T-helper 2 cell treated with Interferon-gamma antibody and Interleukin-4, amounts not matched to agents 100 ng/mL and 5 ng/mL, for 36 hours (primary cell): Measurements from ENCODE around the gene IL6. TPM values are rescaled to one million over a fixed set of nuclear protein-coding genes. Genes with fewer than 3 reads are reported as not detected.
"Not testable (repeated sequence)": the region's sequence is repeated elsewhere in the genome, so short reads cannot be mapped to it uniquely, and the experiment has no call there.

Experiments used
- intact Hi-C: fragments of 100-400 bp; cut with micrococcal nuclease; formaldehyde crosslinking; loops from one replicate; pipeline ENCODE4 v1.15.1; 2023
- total RNA-seq: library from RNA; stranded (reverse); gene quantifications from 2 replicates; pipeline ENCODE4 v1.2.3, GENCODE V29; 2022

Gene IL6
- total RNA-seq, 1 donor from 2014 or later: not detected

DNA sequence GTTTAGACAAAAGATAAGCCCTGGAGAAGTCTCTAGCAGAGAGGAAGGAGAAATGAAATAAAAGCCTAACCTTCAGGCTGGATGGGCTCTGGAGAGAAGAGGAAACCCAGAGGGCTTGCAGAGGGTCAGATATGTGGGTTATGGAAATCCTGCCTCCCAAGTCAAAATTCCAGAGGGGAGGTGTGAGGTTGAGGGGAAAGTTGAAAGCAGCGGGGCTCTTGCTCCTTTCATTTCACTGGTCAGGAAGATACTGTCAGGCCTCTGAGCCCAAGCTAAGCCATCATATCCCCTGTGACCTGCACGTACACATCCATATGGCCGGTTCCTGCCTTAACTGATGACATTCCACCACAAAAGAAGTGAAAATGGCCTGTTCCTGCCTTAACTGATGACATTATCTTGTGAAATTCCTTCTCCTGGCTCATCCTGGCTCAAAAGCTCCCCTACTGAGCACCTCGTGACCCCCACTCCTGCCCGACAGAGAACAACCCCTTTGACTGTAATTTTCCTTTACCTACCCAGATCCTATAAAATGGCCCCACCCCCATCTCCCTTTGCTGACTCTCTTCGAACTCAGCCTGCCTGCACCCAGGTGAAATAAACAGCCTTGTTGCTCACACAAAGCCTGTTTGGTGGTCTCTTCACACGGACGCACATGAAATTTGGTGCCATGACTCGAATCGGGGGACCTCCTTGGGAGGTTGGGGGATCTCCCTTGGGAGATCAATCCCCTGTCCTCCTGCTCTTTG is 23.7 kb upstream of the IL6 start:
- intact Hi-C loops: not testable (repeated sequence)

DNA sequence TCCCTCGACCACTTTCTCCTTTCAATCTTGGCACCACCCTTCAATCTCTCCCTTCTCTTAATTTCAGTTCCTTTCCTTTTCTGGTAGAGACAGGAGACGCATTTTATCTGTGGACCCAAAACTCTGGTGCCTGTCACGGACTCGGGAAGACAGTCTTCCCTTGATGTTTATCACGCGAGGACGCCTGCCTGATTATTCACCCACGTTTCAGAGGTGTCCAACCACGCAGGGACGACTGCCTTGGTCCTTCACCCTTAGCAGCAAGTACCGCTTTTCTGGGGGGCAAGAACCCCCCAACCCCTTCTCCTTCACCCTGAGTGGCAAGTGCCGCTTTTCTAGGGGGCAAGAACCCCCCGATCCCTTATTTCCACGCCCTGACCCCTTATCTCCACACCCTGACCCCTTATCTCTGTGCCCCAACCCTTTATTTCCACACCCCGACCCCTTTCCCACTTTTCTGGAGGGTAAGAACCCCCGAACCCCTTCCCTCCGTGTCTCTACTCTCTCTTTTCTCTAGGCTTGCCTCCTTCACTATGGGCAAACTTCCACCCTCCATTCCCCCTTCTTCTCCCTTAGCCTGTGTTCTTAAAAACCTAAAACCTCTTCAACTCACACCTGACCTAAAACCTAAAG is 22.9 kb upstream of the IL6 start:
- intact Hi-C loops: not testable (repeated sequence)

DNA sequence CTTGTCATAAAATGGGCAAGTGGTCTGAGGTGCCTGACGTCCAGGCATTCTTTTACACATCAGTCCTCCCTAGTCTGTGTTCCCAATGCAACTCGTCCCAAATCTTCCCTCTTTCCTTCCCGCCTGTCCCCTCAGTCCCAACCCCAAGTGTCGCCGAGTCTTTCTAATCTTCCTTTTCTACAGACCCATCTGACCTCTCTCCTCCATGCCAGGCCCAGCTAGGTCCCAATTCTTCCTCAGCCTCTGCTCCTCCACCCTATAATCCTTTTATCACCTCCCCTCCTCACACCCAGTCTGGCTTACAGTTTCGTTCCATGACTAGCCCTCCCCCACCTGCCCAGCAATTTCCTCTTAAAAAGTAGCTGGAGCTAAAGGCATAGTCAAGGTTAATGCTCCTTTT is 22.3 kb upstream of the IL6 start:
- intact Hi-C loops: not testable (repeated sequence)

DNA sequence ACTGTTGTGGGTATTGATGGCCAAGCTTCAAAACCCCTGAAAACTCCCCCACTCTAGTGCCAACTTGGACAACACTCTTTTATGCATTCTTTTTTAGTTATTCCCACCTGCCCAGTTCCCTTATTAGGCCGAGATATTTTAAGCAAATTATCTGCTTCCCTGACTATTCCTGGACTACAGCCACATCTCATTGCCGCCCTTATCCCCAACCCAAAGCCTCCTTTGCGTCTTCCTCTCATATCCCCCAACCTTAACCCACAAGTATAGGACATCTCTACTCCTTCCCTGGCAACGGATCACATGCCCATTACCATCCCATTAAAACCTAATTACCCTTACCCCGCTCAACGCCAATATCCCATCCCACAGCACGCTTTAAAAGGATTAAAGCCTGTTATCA is 21.1 kb upstream of the IL6 start:
- intact Hi-C loops: not testable (repeated sequence)

DNA sequence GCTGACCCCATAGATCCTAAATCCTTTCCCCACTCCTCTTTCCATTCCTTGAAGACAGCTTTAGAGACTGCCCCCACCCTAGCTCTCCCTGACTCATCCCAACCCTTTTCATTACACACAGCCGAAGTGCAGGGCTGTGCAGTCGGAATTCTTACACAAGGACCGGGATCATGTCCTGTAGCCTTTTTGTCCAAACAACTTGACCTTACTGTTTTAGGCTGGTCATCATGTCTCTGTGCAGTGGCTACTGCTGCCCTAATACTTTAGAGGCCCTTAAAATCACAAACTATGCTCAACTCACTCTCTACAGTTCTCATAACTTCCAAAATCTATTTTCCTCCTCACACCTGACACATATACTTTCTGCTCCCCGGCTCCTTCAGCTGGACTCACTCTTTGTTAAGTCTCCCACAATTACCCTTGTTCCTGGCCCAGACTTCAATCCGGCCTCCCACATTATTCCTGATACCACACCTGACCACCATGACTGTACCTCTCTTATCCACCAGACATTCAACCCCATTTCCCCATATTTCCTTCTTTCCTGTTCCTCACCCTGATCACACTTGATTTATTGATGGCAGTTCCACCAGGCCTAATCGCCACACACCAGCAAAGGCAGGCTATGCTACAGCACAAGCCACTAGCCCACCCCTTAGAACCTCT is 19.8 kb upstream of the IL6 start:
- intact Hi-C loops: not testable (repeated sequence)

DNA sequence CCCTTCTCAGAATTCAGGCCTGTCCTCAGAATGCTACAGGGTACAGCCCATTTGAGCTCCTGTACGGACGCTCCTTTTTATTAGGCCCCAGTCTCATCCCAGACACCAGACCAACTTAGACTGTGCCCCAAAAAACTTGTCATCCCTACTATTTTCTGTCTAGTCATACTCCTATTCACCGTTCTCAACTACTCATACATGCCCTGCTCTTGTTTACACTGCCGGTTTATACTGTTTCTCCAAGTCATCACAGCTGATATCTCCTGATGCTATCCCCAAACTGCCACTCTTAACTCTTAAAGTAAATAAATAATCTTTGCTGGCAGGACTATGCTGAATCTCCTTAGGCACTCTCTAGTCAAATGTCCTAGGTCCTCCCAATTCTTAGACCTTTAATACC is 18.8 kb upstream of the IL6 start:
- intact Hi-C loops: not testable (repeated sequence)

DNA sequence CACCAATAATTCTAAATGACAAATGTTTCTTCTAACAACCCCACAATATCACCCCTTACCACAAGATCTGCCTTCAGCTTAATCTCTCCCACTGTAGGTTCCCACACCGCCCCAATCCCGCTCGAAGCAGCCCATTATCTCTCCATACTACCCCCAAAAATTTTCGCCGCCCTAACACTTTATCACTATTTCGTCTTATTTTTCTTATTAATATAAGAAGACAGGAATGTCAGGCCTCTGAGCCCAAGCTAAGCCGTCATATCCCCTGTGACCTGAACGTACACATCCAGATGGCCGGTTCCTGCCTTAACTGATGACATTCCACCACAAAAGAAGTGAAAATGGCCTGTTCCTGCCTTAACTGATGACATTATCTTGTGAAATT is 18.3 kb upstream of the IL6 start:
- intact Hi-C loops: not testable (repeated sequence)

DNA sequence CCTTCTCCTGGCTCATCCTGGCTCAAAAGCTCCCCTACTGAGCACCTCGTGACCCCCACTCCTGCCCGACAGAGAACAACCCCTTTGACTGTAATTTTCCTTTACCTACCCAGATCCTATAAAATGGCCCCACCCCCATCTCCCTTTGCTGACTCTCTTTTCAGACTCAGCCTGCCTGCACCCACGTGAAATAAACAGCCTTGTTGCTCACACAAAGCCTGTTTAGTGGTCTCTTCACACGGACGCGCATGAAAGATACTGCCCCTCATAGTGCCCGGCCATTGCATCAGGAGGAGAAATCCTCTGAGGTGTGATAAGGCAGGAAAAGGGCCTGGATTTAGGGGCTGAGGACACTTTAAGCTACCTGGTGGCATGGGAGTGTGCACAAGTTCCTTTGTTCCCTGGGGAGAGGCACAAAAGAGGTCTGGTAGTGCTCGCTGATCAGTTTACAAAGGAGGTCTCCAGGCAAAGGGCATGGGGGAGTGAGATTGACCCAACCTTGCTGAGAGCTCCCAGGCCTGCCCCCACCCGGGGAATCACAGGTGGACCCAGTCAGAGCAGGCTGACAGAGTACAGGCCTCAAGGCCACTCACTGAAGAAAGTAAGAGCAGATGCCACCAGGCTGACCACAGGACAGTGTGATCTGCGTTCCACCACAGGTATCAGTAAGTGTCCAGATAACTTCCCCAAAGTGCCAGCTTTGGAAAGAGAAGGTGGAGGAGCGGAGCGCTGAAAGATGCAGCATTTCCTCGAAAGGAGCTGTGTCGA is 17.8 kb upstream of the IL6 start:
- intact Hi-C loops: not testable (repeated sequence)

DNA sequence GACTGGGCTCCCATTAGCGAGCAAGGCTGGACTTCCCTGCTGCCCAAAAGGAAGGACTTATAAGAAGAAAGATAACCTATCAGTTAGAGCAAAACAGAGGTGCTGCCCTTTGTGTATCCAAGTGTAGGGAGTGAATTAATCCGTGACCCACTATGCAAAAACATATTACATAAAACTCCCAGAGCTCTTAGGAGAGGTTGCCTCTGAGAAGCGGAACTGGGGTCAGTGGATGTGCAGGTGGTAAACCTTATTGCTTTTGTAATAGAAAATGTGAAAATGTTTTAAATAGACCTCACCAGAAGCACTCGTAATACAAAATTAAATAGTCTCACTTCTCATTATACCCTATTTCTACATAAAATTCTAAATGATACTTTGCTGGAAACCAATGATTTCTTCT is 17.1 kb upstream of the IL6 start:
- intact Hi-C loops: no loop called here

DNA sequence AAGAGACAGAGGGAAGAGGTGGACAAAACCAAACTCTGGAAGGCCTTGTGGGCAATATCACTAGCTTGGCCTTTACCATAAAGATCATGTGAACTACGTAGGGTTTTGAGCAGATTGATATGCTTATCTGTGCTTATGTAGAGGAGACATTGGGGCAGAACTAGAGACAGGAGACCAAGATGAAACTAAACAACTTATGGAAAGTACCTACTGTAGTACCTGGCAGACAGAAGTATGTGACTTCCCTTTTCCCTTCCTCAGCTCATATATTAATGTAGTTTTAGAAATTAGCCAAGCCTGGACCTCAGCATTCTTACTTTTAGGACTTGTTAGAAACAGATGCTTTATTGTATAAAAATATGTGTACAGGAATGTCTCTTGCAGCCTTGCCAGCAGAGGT is 14.0 kb upstream of the IL6 start:
- intact Hi-C loops: no loop called here

DNA sequence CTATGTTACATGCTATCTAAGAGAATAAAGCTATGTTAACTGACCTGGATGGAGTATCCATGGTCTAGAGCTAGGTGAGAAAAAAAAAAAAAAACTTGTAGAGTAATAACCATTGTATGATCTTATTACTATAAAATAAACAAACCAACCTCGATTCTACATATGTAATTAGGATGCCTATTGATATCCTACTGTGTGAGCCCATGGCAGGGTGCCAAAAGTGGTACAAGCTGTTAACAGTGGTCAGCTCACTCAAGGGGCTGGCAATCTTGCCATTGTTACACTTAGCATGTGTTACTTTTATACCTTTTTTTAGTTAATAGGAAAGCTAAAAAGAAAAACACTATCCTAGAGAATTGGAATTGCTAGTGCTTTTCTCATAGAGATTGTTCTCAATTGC is 13.5 kb upstream of the IL6 start:
- intact Hi-C loops: no loop called here

DNA sequence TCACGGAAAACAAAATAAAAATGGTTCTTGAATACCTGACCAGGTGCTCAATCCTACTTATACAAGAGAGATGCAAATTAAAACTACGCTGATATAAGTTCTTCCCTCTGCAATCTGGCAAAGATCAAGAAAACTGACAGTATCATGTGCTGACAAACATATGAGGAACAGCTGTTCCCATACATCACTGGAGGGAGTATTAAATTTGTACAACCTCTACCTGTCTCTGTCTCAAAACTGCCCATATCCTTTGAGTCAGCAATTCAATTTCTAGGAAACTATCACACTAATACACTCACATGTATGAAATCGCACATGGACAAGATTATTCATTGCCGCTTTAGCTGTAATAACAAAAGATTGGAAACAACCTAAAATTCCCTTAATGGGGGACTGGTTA is 11.0 kb upstream of the IL6 start:
- intact Hi-C loops: no loop called here

DNA sequence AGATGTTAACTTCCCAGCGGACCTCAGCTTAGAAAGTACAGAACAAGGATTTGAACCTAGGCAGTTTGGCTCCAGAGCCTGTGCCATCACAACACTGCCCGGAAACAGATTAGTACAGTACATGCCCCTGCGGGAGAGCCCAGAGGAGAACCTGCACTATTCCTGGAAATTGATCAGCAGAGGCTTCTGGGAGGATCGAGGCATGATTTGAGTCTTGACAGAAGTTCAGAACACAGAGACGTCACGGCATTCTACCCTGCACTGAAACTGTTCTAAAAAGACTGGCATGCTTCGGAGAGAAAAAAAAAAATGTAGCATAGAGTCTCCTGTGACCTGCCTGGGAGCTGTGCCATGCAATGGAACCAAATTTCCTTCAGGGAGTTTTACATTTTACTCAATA is 9.2 kb upstream of the IL6 start:
- intact Hi-C loops: no loop called here

DNA sequence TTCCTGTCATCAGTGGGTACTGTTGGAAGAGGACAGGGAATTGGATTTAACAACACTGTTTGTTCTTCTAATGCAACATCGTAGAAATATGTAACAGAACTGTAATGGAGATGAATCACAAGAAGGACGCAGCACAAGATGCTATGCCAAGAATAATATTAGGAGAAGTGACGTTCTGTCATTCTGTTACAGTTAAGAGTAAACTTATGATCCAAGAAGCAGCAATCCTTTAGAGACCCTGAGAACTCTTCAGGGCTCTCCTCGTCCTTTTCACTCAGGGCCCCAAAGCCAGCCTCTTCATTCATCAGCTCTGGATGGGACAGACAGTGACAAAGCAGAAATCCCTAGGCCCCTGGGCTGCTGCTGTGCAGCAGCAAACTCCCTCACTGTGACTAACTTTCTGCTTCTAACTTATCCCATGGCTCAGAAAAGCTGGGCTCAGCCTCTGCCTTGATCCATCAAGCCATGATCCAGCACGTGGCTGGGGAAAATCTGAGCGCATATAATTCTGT is 8.7 kb upstream of the IL6 start:
- intact Hi-C loops: no loop called here

DNA sequence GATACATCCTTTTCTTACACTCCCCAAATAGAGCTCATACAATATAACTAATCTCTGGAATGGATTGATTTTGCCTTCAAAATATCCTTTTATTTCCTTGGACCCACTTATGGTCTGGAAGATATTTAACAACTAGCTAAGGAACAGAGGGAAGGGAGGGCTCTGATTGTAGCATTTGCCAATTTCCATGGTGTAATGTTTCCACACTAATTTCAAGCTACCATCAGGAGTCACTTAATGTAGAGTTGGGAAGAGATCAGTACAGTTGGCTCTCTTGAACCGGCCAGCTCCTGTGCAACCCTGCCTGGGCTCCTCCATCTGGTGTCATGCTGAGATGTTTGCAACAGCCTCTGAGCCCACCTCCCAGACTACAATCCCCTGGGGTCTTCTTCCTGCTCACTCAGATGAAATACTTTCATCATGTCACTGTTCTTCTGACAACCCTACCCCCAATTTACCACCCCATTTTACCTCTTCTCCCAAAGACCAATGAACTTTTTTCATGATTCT is 8.0 kb upstream of the IL6 start:
- intact Hi-C loops: no loop called here

DNA sequence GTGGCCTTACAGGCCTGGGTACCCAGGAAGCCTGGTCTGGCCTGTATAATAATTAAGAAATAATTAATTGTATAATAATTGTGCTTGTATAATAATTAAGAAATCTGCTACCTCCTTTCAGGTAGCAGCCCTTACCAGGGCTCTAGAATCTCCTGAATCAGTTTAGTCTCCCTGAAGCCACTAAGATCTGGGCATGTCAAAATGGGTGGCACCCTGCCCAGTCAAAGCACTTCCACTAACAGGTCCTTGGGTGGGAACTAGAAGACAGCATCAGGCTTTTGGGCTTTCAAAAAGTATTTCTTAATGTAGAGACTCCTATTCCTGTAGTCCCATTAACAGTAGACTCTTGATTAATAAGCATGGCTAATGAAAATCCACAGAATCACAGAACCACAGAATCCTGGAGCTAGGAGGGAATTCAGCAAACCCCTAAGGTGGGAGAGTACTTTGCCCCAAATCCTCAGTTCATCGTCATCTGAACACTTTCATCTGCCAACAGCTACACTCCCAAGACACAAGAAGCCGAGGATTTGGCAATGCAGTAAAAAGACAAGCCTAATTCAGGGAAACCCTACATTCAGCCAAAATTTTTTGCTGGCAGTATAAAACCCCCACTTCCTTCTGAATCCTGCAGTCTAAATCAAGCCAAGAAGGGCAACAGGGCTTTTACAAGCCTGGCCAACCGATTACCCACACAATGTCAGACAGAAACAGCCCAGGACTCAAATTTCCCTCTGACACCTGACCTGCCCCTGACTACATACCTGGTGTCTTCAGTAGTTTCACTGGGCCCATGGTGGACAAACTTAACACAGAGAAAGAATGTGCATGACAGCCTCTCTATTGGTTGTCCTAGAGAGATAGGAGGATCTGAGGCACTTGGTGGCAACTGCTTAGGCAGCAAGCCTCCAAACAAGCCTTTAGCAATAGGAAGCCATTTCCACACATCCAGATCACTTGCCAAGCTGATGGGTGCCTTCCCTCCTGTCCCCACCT is 5.9 kb upstream of the IL6 start:
- intact Hi-C loops: no loop called here

DNA sequence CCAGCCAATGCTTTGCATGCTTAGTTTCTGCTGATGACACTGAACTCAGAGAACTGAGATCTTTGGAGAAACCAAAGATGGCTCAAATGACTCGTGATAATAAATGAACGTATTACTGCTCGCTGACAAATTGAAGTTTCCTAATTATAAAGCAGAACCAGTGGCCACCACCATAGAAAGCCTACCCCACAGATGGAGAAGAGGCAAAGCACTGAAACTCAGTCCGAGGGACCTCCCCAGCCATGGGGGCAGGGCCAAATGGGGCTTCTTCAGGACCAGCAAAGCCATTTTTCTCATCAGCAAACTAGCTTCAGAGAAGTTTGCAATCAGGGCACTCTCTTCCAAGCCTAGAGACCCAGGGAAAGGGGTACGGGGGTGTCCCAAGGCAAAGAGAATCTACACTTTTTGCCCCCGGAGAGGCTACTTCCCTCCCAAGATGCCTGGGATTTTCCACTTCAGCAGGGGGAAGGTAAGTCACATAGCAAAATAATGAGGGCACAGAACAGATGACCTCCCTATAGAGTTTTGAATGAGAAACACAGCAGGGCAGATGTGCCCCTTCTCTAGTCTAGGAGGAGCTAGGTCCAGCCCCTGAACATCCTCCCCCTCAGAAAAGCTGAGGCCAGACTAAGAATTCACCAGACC is 4.3 kb upstream of the IL6 start:
- intact Hi-C loops: no loop called here

DNA sequence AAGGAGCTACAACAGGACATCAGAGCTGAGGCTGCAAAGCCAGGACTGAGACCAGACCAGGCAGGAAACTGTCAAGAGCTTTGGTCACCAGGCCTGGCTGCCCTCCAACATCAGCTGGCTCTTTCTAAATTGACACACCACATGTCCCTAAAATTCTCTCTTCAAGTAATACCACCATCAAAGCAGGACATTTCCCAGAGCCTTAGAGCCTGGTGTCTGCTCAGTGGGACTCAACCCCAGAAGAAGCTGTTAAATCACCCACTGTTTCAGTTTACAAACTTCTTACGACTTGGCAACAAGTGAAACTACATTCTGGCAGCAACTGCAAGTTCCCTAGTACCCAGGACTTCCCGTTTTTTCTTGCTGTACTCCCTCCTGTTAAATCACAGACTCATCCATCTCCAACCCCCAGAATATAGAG is 3.8 kb upstream of the IL6 start:
- intact Hi-C loops: no loop called here

DNA sequence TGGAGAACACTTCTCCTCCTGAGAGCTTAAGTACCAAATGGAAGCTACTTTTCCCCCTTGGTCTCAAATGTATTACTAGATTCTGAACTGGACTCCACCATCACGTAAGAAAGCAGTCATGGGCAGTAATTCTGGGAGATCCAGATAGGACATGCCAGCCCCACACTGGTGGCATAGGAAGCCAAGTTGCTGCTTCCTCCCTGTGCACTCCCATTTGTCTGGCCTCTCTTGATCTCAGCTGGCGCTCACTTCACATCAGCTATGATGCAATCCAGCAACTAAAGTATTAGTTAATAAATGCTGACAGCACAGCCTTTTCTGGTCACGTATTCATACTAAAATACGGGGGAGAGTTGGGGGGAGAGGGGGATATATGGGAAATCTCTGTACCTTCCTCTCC is 3.4 kb upstream of the IL6 start:
- intact Hi-C loops: no loop called here

DNA sequence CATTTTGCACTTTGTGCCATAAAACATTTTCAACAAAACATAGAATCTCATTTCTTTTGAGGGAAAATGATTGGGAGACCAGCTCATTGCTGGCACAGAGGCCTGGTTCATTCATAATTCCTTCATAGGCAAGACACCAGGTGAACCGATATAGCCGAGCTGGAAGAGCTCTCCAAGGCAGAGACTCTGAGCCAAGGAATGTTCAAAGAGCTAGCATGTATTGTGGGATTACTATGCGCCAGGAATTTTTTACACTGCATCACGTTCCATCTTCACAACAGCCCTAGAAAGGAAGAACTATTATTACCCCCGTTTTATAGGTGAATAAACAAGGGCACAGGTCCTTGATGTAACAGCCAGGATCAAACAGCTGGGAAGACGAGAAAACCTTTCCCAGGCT is 2.1 kb upstream of the IL6 start:
- intact Hi-C loops: loop anchor here (5.0 kb wide), 1 partner anchor 48 kb away; no protein-coding TSS in a partner anchor
